GM21737 (cell line): Measurements from ENCODE around the gene PIGM.

Experiments
- ATAC-seq: cut with Tn5 transposase; IDR thresholded peaks from one replicate; pipeline ENCODE4 v1.9.1; 2021; ENCODE audit warnings: mild to moderate bottlenecking, moderate library complexity; ENCODE audit not compliant: unreplicated experiment

PIGM gene

GRCh38 chr1:159990005-159990404 is 41.8 kb downstream of the PIGM start:
- ATAC-seq, result no peak

DNA sequence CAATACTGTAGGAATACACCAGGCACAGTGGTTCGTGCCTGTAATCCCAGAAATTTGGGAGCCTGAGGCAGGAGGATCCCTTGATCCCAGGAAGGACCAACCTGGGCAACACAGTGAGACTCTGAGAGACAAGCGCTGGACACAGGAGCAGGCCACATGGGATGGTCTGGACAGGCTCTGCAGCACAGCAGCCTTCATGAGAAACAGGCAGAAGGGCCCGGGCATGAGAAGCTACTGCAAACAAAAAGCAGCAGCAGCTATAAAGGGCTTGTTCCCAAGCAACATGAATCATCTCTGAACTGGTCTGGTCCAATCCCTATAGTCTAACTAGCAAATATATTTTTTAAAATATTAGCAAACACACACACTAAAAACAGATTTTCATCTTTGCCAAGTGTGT is 42.2 kb downstream of the PIGM start:
- ATAC-seq, result no peak

DNA sequence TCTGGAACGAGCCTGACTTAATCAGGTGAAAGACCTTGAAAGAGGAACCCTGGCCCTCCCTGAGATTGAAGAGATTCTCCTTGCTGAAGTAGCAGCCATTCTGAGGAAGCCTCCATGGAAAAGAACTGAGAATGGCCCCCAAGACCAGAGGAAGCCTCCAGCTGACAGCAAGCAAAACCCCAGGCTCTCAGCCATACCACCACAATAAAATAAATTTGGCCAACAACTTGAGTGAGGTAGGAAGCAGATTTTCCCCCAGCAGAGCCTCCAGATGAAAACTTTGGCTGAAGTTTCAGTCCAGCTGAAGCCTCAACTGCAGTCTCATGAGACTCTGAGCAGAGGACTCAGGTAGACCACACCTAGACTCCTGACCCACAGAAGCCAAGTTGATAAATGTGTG is 43.8 kb downstream of the PIGM start:
- no peak for ATAC-seq

GRCh38 chr1:159987186-159987585 is 44.6 kb downstream of the PIGM start:
- ATAC-seq, result no peak

GRCh38 chr1:159986531-159986930 is 45.3 kb downstream of the PIGM start:
- no peak for ATAC-seq

GRCh38 chr1:159986093-159986492 is 45.7 kb downstream of the PIGM start:
- no peak for ATAC-seq

- ATAC-seq, result no peak
Observed at GRCh38 chr1:159985473-159985872, 46.3 kb downstream of the PIGM start.

DNA sequence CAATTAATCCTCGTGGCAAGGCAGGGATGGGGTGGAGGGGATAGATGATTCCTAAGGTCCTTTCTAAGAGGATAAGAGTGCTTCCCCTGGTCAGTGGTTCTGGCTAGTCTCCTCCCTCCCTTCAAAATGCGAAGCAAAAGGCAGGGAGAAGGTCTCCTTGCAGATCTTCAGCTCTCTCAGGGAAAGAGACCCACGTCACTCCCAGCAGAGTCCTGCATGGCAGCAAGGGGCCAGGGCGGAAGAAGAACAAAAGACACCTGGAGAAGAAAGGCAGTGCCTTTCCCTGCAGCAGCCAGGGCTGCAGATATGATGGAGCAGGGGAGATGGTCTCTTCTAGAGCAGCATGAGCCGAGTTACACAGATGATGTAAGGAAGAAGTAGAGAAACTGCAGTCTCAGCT is 48.1 kb downstream of the PIGM start:
- no peak for ATAC-seq

DNA sequence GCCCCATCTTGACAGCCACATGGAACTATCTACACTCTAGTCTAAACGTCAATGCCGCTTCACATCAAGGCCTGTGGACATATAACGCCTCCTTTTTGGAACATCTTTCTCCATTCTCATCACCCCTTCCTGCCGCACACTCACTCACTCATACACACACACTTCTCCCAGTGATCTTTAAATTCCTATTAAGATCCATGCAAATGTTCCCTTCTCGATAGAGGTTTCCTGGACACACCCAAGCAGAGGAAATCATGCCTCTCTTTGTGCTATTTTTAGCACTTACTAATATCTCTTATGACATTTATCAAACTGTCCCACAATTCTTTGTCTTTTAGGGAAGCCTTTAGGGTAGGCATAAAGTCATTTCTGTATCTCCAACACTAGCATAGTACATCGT is 49.5 kb downstream of the PIGM start:
- no peak for ATAC-seq

- no peak for ATAC-seq
Observed at GRCh38 chr1:159981351-159982055, 50.3 kb downstream of the PIGM start.

GRCh38 chr1:159980786-159981185 is 51.0 kb downstream of the PIGM start:
- ATAC-seq, result no peak

GRCh38 chr1:159980076-159980475 is 51.7 kb downstream of the PIGM start:
- no peak for ATAC-seq

DNA sequence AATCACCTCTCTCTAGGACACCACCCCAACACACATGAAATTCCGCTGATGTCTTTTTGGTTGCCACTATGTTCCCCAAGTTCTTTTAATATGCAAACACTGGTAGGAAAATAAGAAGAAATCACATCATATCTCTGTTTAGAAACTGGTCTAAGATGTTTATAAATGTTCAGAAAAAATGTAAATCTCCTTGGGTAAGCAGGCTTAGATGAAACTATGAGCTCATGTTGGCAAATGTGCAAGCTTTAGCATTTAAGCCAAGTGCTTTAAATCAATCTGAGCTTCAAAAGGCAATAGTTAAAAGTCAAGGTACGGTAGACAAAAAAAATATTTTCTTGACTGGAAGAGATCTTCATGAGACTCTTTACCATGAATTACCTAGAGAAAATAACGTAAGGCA is 52.5 kb downstream of the PIGM start:
- no peak for ATAC-seq

DNA sequence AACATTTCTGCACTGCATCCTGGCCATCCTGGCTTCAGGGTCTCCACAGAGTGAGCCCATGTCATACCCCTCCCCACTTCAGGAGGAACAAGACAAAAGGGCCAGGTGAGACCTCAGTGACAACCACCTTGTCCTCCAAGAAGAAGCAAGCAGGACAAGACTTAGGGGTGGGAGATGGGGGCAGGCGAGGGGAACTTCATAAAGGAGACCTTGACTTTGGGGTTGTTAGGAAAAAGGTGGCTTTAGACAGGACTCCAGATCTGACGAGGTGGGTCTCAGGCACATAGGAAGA is 53.7 kb downstream of the PIGM start:
- no peak for ATAC-seq

DNA sequence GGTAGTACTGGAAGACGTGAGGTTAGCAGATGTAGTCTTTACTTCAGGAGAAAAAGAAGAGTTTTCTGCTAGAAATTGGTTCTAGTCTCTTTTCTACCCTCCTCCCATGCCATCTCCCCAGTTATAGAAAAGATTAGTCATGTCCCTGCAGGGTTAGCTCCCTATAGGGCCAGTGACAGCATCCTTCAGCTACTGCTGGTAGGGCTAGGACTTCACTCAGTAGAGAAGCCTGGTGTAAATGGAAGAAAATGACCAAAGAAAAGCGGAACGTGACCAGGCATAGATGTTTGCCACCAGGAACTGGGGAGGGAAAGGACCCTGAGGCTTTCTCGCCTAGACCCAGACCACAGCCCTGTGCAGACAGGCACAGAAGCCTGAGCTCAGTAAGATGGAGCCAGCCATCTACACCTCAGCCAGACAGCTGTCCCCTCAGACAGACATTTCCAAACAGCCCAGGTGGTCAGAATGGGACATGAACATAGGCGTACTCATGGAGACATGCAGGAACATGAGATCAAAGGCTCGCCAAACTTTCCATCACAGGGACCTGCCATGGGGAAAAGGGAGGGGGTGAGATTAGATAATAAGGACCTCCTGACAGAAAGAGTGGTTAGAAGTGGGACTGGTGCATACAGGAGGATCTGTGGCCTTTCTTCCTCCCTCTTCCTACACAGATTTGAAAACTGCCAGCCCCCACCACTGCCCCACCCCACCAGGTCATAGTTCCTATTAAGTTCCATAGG is 54.3 kb downstream of the PIGM start:
- ATAC-seq, result no peak
